K562 (cell line): ENCODE data around the gene IFT27. TPM values are rescaled to one million over a fixed set of nuclear protein-coding genes. Genes with fewer than 3 reads are reported as not detected.

ENCODE experiments used
- ATAC-seq: fragments of 200-7000 bp; cut with Tn5 transposase; 3 replicates; pipeline ENCODE4 v1.9.1; 2020; ENCODE audit warnings: moderate library complexity
- BruUV-seq: library from RNA; stranded (reverse); fragments of 400-500 nt; replicated peaks from 2 replicates; lab custom pipeline; 2021; lab: Mats Ljungman, UMichigan
- CTCF ChIA-PET: fragments of 300-600 bp; formaldehyde crosslinking; extraction: SDS; loops from one replicate; lab custom pipeline; 2021; ENCODE audit warnings: low intra/inter-chr PET ratio; lab: Yijun Ruan, JAX
- POLR2A ChIA-PET: fragments of 300-600, 350-650 bp; sonication (Branson Sonifier 250); formaldehyde crosslinking; extraction: SDS; loops from one replicate; lab custom pipeline; 2021; ENCODE audit warnings: antibody characterized with exemption, inconsistent platforms; lab: Yijun Ruan, JAX
- DNase-seq, 4 experiments: peaks; one replicate each; pipeline versions ENCODE4 v3.0.0 to v3.0.0-alpha.2; 2011 to 2018; ENCODE audit warnings: low spot score in 3 of 4, mixed read lengths in 3 of 4; ENCODE audit errors: extremely low read depth in 1 of 4
- FAIRE-seq: peaks from 2 replicates; lab custom pipeline; 2011; peaks lifted over from hg19 to GRCh38; lab: Jason Lieb, UNC
- H2AFZ ChIP-seq: 2 replicates; pipeline ENCODE4 v1.6.0; 2011; ENCODE audit warnings: low read depth, low read length, control low read depth, inconsistent platforms
- H3K27ac ChIP-seq: fragments of 200-600 bp; 3 replicates; pipeline ENCODE4 v1.8.0; 2011; ENCODE audit warnings: low read depth, mild to moderate bottlenecking, control low read depth, inconsistent platforms, low read length, moderate library complexity, mixed read lengths; ENCODE audit errors: extremely low read depth
- H3K27me3 ChIP-seq, 2 experiments: fragments of 300-600 bp in 1 of 2; 2 replicates in 1 of 2; 3 replicates in 1 of 2; pipeline versions ENCODE4 v1.6.0 to v1.8.0; 2011; ENCODE audit warnings: inconsistent platforms in 2 of 2, low read length in 2 of 2, mild to moderate bottlenecking in 1 of 2, mixed read lengths in 1 of 2, moderate library complexity in 1 of 2; ENCODE audit not compliant: control insufficient read depth in 2 of 2, insufficient read depth in 2 of 2
- H3K36me3 ChIP-seq: fragments of 300-600 bp; 3 replicates; pipeline ENCODE4 v1.8.0; 2011; ENCODE audit warnings: mild to moderate bottlenecking, low read length, inconsistent platforms; ENCODE audit not compliant: control insufficient read depth, insufficient read depth
- H3K4me1 ChIP-seq, 2 experiments: fragments of 200-600 bp in 1 of 2; replicated peaks in 1 of 2; 2 replicates in 1 of 2; 3 replicates in 1 of 2; pipeline versions ENCODE4 v1.5.1 to v1.8.0; 2011; ENCODE audit warnings: inconsistent platforms in 2 of 2, low read length in 2 of 2, mild to moderate bottlenecking in 1 of 2, mixed read lengths in 1 of 2, moderate library complexity in 1 of 2; ENCODE audit not compliant: control insufficient read depth in 2 of 2, insufficient read depth in 2 of 2
- H3K4me2 ChIP-seq: 2 replicates; pipeline ENCODE4 v1.6.1; 2011; ENCODE audit warnings: low read length, control low read depth, inconsistent platforms, mixed read lengths; ENCODE audit not compliant: insufficient read depth
- H3K4me3 ChIP-seq: fragments of 200-600 bp; sonication (generic), shearing (Covaris generic); 2 replicates; pipeline ENCODE4 v1.5.1; 2016; ENCODE audit warnings: control low read depth, inconsistent platforms
- H3K79me2 ChIP-seq: fragments of 200-600 bp; 3 replicates; pipeline ENCODE4 v1.8.0; 2011; ENCODE audit warnings: low read length, inconsistent platforms; ENCODE audit not compliant: control insufficient read depth, insufficient read depth
- H3K9ac ChIP-seq, 2 experiments: 2 replicates each; pipeline versions ENCODE4 v1.6.0 to v1.6.1; 2011; ENCODE audit warnings: low read depth in 2 of 2, low read length in 2 of 2, control low read depth in 1 of 2, inconsistent platforms in 1 of 2, mild to moderate bottlenecking in 1 of 2, mixed read lengths in 1 of 2; ENCODE audit not compliant: insufficient read depth in 1 of 2
- H3K9me1 ChIP-seq: one replicate; pipeline ENCODE4 v1.6.0; 2011; ENCODE audit warnings: inconsistent platforms, mild to moderate bottlenecking, low read length, moderate library complexity; ENCODE audit not compliant: control insufficient read depth, insufficient read depth
- H3K9me3 ChIP-seq: replicated peaks from 2 replicates; pipeline ENCODE4 v1.5.1; 2011; ENCODE audit warnings: low read depth, low read length, inconsistent platforms; ENCODE audit not compliant: control insufficient read depth, insufficient read depth
- H4K20me1 ChIP-seq: replicated peaks from 2 replicates; pipeline ENCODE4 v1.6.1; 2011; ENCODE audit warnings: low read length, inconsistent platforms, mixed read lengths; ENCODE audit not compliant: control insufficient read depth, insufficient read depth
- DMBX1 ChIP-seq: fragments of 250-450 bp; sonication (Bioruptor Pico); IDR thresholded peaks from 2 replicates; pipeline ENCODE4 v1.8.0; 2022; ENCODE audit warnings: inconsistent platforms, mild to moderate bottlenecking, moderate library complexity, borderline replicate concordance
- EHMT2 ChIP-seq: fragments of 450-650 bp; IDR thresholded peaks from 2 replicates; pipeline ENCODE4 v1.6.1; 2018; ENCODE audit warnings: antibody characterized with exemption
- ELF4 ChIP-seq: fragments of 450-650 bp; formaldehyde crosslinking; IDR thresholded peaks from 2 replicates; pipeline ENCODE4 v1.4.0; 2022; ENCODE audit warnings: missing genetic modification characterization
- FOXK2 ChIP-seq, 2 experiments: fragments of 450-650 bp; IDR thresholded peaks in 1 of 2; conservative IDR thresholded peaks in 1 of 2; 2 replicates each; pipeline ENCODE4 v1.6.1; 2016; ENCODE audit warnings: low read depth in 2 of 2, mild to moderate bottlenecking in 1 of 2
- LARP7 ChIP-seq: fragments of 450-650 bp; IDR thresholded peaks from 2 replicates; pipeline ENCODE4 v1.6.1; 2016
- MTA3 ChIP-seq: fragments of 450-650 bp; formaldehyde crosslinking; IDR thresholded peaks from 2 replicates; pipeline ENCODE4 v1.6.1; 2017; ENCODE audit warnings: mild to moderate bottlenecking, borderline replicate concordance
- NFXL1 ChIP-seq: fragments of 450-650 bp; formaldehyde crosslinking; IDR thresholded peaks from 2 replicates; pipeline ENCODE4 v1.4.0; 2021; ENCODE audit warnings: mild to moderate bottlenecking
- POLR2A ChIP-seq: fragments of 450-650 bp; conservative IDR thresholded peaks from 2 replicates; pipeline ENCODE4 v1.6.1; 2016
- PTBP1 ChIP-seq: fragments of 200-400 bp; formaldehyde crosslinking; IDR thresholded peaks from 2 replicates; pipeline ENCODE4 v1.6.1; 2017; ENCODE audit warnings: low read depth, low read length
- TCF7L2 ChIP-seq: fragments of 150-350 bp; IDR thresholded peaks from 2 replicates; pipeline ENCODE4 v1.6.1; 2016; ENCODE audit warnings: low read depth, mild to moderate bottlenecking, low read length, moderate library complexity
- ZNF589 ChIP-seq: fragments of 200-800 bp; sonication (Bioruptor generic); IDR thresholded peaks from 2 replicates; pipeline ENCODE4 v1.6.1; 2016; ENCODE audit warnings: low read depth, missing genetic modification characterization, missing compliant biosample characterization
- ZNF699 ChIP-seq: fragments of 250-450 bp; sonication (Bioruptor Pico); IDR thresholded peaks from 2 replicates; pipeline ENCODE4 v1.8.0; 2021; ENCODE audit warnings: mild to moderate bottlenecking, moderate library complexity; ENCODE audit not compliant: insufficient replicate concordance
- ZSCAN32 ChIP-seq: fragments of 450-650 bp; formaldehyde crosslinking; IDR thresholded peaks from 2 replicates; pipeline ENCODE4 v1.4.0; 2020; ENCODE audit warnings: mild to moderate bottlenecking, moderate library complexity
- WGBS: fragments of 100-300 bp; shearing (Covaris generic); methylation state at CpG from one replicate; pipeline ENCODE4 v1.1.6; 2016; ENCODE audit warnings: low coverage, mixed read lengths; ENCODE audit not compliant: insufficient coverage; ENCODE audit errors: missing lambda C conversion rate; 5-methylcytosine and 5-hydroxymethylcytosine counted together
- in situ Hi-C: fragments of 300-500 bp; cut with MboI; formaldehyde crosslinking; loops from 4 replicates; pipeline ENCODE4 v1.15.0; 2018; ENCODE audit warnings: inconsistent platforms, mixed read lengths
- intact Hi-C: fragments of 100-400 bp; cut with micrococcal nuclease; formaldehyde crosslinking; loops from 2 replicates; pipeline ENCODE4 v1.14.2; 2022
- polyA plus RNA-seq, 8 experiments: library from polyadenylated mRNA; depleted of rRNA in 4 of 8; stranded (reverse) in 5 of 8; unstranded in 3 of 8; fragments of >200 nt; fragmentation: Nextera tagmentation in 2 of 8; fragmentation: Illumina TruSeq in 1 of 8; extraction: Ambion mirVana in 2 of 8; extraction: Trizol in 1 of 8; gene quantifications; 2 replicates each; pipeline versions ENCODE4 v1.2.1 to v1.2.3, GENCODE V29; 2011 to 2014; ENCODE audit warnings: inconsistent platforms in 1 of 8, missing spikeins in 1 of 8
- total RNA-seq, 7 experiments: library from RNA; depleted of rRNA in 6 of 7; stranded (reverse); fragments of >200 nt in 6 of 7; fragmentation: Illumina TruSeq in 2 of 7; extraction: Trizol in 2 of 7; gene quantifications; 2 replicates each; pipeline versions ENCODE4 v1.2.1 to v1.2.3, GENCODE V29; 2011 to 2021; ENCODE audit warnings: low replicate concordance in 1 of 7
- TF ChIP-seq, protein P1 (sequence below): fragments of 450-650 bp; conservative IDR thresholded peaks from 2 replicates; pipeline ENCODE4 v1.6.1; 2016; ENCODE audit warnings: missing genetic modification characterization, low read depth, mild to moderate bottlenecking, control low read depth, missing compliant biosample characterization
- TF ChIP-seq, protein P2 (sequence below), 3 experiments: fragments of 200-800 bp in 1 of 3; fragments of 250-450 bp in 1 of 3; fragments of 450-650 bp in 1 of 3; sonication (Bioruptor Pico) in 1 of 3; sonication (Bioruptor generic) in 1 of 3; formaldehyde crosslinking in 1 of 3; IDR thresholded peaks; 2 replicates each; pipeline versions ENCODE4 v1.6.1 to v1.8.0; 2016 to 2022; ENCODE audit warnings: mild to moderate bottlenecking in 2 of 3, missing genetic modification characterization in 2 of 3, missing compliant biosample characterization in 1 of 3, moderate library complexity in 1 of 3

IFT27 gene
- total and polyA plus RNA-seq, 9 of the 15 experiments (the other 6 are each of a cell fraction or from before 2014, with no cell fraction given), result 0.01 to 1.4 (median 0.14) TPM; not detected in 1

DNA sequence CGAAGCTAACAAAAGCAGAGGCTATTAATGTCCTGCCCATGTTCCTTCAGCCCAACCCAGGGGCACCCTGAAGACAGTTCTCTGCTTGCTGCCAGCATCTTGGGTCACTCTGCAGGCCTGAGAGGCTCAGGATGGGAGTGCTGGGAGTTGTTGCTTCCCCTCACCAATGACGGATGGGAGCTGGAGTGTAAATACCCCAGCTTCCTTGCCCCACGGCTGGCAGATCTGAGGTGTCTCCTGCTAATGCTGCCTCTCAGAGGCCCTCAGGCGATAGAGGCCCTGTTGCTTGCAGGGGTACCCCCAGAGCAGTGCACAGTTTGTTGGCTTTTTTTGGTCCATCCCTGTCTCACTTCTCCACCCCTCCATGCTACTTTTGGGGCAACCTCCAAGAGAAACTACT, 32.9 kb downstream of the IFT27 start:
- DNase-seq (no peak), FAIRE-seq (no peak), ATAC-seq (no peak)
- 0% methylated on average over 4 of the region's 4 CpGs for WGBS
- Histone ChIP-seq H3K4me2 (no peak overlapping the region), H3K79me2 (no peaks in the 10 kb centered on the region), H3K9me1 (no peaks in the 10 kb centered on the region), H3K27ac (no peak overlapping the region), H4K20me1 (no peaks in the 10 kb centered on the region), H3K4me1 (no peaks in the 10 kb centered on the region), H3K4me3 (no peak overlapping the region), H3K36me3 (no peaks in the 10 kb centered on the region), H3K9me3 (no peaks in the 10 kb centered on the region), H2AFZ (no peak overlapping the region), H3K9ac (no peak overlapping the region), H3K27me3 (peaks cover 0 to 25% of the 10 kb centered on the region in 2 experiments; a peak in 2 of 5 replicates)
- no TSS peak for BruUV-seq
- ChIA-PET POLR2A (interaction anchor here (0.6 kb wide), 2 partner anchors 129 to 226 kb away, joined by 3 to 4 read pairs; no protein-coding TSS in a partner anchor), CTCF (no interaction called here)
- intact Hi-C loops (no loop called here), in situ Hi-C loops (no loop called here)
- TF ChIP-seq ELF4 (no peak), ZSCAN32 (CRISPR knock-in tag) (no peak), ZNF699 (CRISPR knock-in tag) (no peak), LARP7 (no peak), EHMT2 (no peak), ZNF589 (CRISPR knock-in tag) (no peak), TCF7L2 (no peak), MTA3 (no peak), PTBP1 (no peak), NFXL1 (CRISPR knock-in tag) (no peak), POLR2A (no peak), FOXK2 (conservative IDR thresholded peaks at IDR 0.05 in 1 of 2, IDR thresholded peaks at IDR 0.05 in 1 of 2; ENCODE audit: low read depth in 2 of 2) (no peak), DMBX1 (no peak)
- TF ChIP-seq, protein P1, sequence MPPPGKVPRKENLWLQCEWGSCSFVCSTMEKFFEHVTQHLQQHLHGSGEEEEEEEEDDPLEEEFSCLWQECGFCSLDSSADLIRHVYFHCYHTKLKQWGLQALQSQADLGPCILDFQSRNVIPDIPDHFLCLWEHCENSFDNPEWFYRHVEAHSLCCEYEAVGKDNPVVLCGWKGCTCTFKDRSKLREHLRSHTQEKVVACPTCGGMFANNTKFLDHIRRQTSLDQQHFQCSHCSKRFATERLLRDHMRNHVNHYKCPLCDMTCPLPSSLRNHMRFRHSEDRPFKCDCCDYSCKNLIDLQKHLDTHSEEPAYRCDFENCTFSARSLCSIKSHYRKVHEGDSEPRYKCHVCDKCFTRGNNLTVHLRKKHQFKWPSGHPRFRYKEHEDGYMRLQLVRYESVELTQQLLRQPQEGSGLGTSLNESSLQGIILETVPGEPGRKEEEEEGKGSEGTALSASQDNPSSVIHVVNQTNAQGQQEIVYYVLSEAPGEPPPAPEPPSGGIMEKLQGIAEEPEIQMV (tag), result no peak
- TF ChIP-seq, protein P2, sequence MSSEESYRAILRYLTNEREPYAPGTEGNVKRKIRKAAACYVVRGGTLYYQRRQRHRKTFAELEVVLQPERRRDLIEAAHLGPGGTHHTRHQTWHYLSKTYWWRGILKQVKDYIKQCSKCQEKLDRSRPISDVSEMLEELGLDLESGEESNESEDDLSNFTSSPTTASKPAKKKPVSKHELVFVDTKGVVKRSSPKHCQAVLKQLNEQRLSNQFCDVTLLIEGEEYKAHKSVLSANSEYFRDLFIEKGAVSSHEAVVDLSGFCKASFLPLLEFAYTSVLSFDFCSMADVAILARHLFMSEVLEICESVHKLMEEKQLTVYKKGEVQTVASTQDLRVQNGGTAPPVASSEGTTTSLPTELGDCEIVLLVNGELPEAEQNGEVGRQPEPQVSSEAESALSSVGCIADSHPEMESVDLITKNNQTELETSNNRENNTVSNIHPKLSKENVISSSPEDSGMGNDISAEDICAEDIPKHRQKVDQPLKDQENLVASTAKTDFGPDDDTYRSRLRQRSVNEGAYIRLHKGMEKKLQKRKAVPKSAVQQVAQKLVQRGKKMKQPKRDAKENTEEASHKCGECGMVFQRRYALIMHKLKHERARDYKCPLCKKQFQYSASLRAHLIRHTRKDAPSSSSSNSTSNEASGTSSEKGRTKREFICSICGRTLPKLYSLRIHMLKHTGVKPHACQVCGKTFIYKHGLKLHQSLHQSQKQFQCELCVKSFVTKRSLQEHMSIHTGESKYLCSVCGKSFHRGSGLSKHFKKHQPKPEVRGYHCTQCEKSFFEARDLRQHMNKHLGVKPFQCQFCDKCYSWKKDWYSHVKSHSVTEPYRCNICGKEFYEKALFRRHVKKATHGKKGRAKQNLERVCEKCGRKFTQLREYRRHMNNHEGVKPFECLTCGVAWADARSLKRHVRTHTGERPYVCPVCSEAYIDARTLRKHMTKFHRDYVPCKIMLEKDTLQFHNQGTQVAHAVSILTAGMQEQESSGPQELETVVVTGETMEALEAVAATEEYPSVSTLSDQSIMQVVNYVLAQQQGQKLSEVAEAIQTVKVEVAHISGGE (CRISPR knock-in tag; IDR thresholded peaks at IDR 0.05), result no peak
